Measurements from ENCODE around the gene GATAD2B. TPM values are rescaled to one million over a fixed set of nuclear protein-coding genes. Genes with fewer than 3 reads are reported as not detected.
"Not testable (repeated sequence)": the region's sequence is repeated elsewhere in the genome, so short reads cannot be mapped to it uniquely, and the experiment has no call there.

GATAD2B gene
- total and polyA plus RNA-seq, 10 donors, result 3.7 to 68.1 (median 47.6) TPM

GRCh38 chr1:153906396-153906795 is 16.4 kb downstream of the GATAD2B start:
- no peaks in the 10 kb centered on the region for H3K27me3 ChIP-seq (replicated peaks in 1 of 7)
- peaks cover 0 to 59% (median 10%) of the 10 kb centered on the region in 6 donors for H3K36me3 ChIP-seq
- intact Hi-C loops (cut with DNase I; ENCODE audit: low total_unique reads), result no loop called here
- no peak overlapping the region for H3K4me3 ChIP-seq
- H3K27ac ChIP-seq, result no peak overlapping the region
- WGBS, 5 donors, result 89 to 100% (median 96%) methylated on average over 1 of the region's 1 CpG
- no peak for DNase-seq
- no peaks in the 10 kb centered on the region for H3K9me3 ChIP-seq
- peaks cover 0 to 71% (median 18%) of the 10 kb centered on the region in 6 donors for H3K4me1 ChIP-seq
- TF ChIP-seq POLR2A (IDR thresholded peaks at IDR 0.05), result no peak
- no peak for TF ChIP-seq POLR2AphosphoS5 (IDR thresholded peaks at IDR 0.05)
- TF ChIP-seq CTCF (IDR thresholded peaks at IDR 0.05 in 8 of 11, conservative IDR thresholded peaks at IDR 0.05 in 3 of 11), result no peak

GRCh38 chr1:153905908-153906307 is 16.9 kb downstream of the GATAD2B start:
- H3K27me3 ChIP-seq (replicated peaks in 1 of 7); H3K4me3 ChIP-seq; H3K9me3 ChIP-seq; DNase-seq; H3K27ac ChIP-seq; intact Hi-C loops (cut with DNase I; ENCODE audit: low total_unique reads): not testable (repeated sequence)
- Histone ChIP-seq H3K36me3 (peaks cover 0 to 59% (median 10%) of the 10 kb centered on the region in 6 donors), H3K4me1 (peaks cover 0 to 72% (median 16%) of the 10 kb centered on the region in 6 donors)
- 89 to 96% (median 91%) methylated on average over 8 of the region's 8 CpGs for WGBS, 5 donors

GRCh38 chr1:153903841-153904455 is 18.8 kb downstream of the GATAD2B start:
- Histone ChIP-seq H3K27ac (no peak overlapping the region), H3K36me3 (peaks cover 0 to 77% (median 20%) of the 10 kb centered on the region in 6 donors), H3K4me3 (no peak overlapping the region), H3K27me3 (replicated peaks in 1 of 7) (no peaks in the 10 kb centered on the region), H3K4me1 (peaks cover 0 to 69% (median 15%) of the 10 kb centered on the region in 6 donors), H3K9me3 (no peaks in the 10 kb centered on the region)
- WGBS, 5 donors, result 90 to 94% (median 93%) methylated on average over 14 of the region's 14 CpGs
- DNase-seq, result no peak
- TF ChIP-seq POLR2AphosphoS5 (IDR thresholded peaks at IDR 0.05) (no peak), POLR2A (IDR thresholded peaks at IDR 0.05) (no peak), CTCF (IDR thresholded peaks at IDR 0.05 in 8 of 11, conservative IDR thresholded peaks at IDR 0.05 in 3 of 11) (no peak)
- intact Hi-C loops (cut with DNase I; ENCODE audit: low total_unique reads), result no loop called here

- Histone ChIP-seq H3K4me3 (no peak overlapping the region), H3K9me3 (no peaks in the 10 kb centered on the region), H3K27ac (no peak overlapping the region), H3K36me3 (peaks cover 0 to 86% (median 17%) of the 10 kb centered on the region in 6 donors), H3K27me3 (replicated peaks in 1 of 7) (no peaks in the 10 kb centered on the region), H3K4me1 (peaks cover 0 to 71% (median 13%) of the 10 kb centered on the region in 6 donors)
- 84 to 100% (median 97%) methylated on average over 6 of the region's 6 CpGs for WGBS, 5 donors
- TF ChIP-seq POLR2A (IDR thresholded peaks at IDR 0.05), result no peak
- TF ChIP-seq CTCF (IDR thresholded peaks at IDR 0.05 in 8 of 11, conservative IDR thresholded peaks at IDR 0.05 in 3 of 11), result no peak
- TF ChIP-seq POLR2AphosphoS5 (IDR thresholded peaks at IDR 0.05), result no peak
- intact Hi-C loops (cut with DNase I; ENCODE audit: low total_unique reads), result no loop called here
- DNase-seq, result no peak
These were observed 23.3 kb downstream of the GATAD2B start for GRCh38 chr1:153899509-153899908.

GRCh38 chr1:153895866-153896265 is 26.9 kb downstream of the GATAD2B start:
- H3K9me3 ChIP-seq; DNase-seq; H3K27me3 ChIP-seq (replicated peaks in 1 of 7); intact Hi-C loops (cut with DNase I; ENCODE audit: low total_unique reads); H3K27ac ChIP-seq; H3K4me3 ChIP-seq: not testable (repeated sequence)
- Histone ChIP-seq H3K4me1 (peaks cover 0 to 64% (median 15%) of the 10 kb centered on the region in 6 donors), H3K36me3 (peaks cover 0 to 97% (median 18%) of the 10 kb centered on the region in 6 donors)
- WGBS, 5 donors, result 48 to 67% (median 61%) methylated on average over 1 of the region's 1 CpG

- H3K27me3 ChIP-seq (replicated peaks in 1 of 7); intact Hi-C loops (cut with DNase I; ENCODE audit: low total_unique reads); H3K9me3 ChIP-seq; H3K4me3 ChIP-seq; DNase-seq; H3K27ac ChIP-seq: not testable (repeated sequence)
- Histone ChIP-seq H3K4me1 (peaks cover 7 to 78% (median 44%) of the 10 kb centered on the region in 6 donors), H3K36me3 (peaks cover 0 to 72% (median 4%) of the 10 kb centered on the region in 6 donors)
- WGBS, 5 donors, result 94 to 97% (median 96%) methylated on average over 7 of the region's 7 CpGs
These were observed 31.7 kb downstream of the GATAD2B start for GRCh38 chr1:153891042-153891441.
